Left cardiac atrium (tissue), 4 donors: ENCODE results near the gene CTNNA3. TPM values are rescaled to one million over a fixed set of nuclear protein-coding genes. Genes with fewer than 3 reads are reported as not detected.
"Not testable (repeated sequence)": the region's sequence is repeated elsewhere in the genome, so short reads cannot be mapped to it uniquely, and the experiment has no call there.

Experiments used
- ATAC-seq, 2 donors: fragments of 200-7000 bp; cut with Tn5 transposase; one replicate each; pipeline ENCODE4 v1.9.1; 2020; ENCODE audit warnings: mild to moderate bottlenecking in 2 of 2, moderate library complexity in 2 of 2
- DNase-seq: peaks from one replicate; pipeline ENCODE4 v3.0.0-alpha.2; 2020
- intact Hi-C, 2 donors: fragments of 100-400 bp; cut with DNase I; formaldehyde crosslinking; loops; one replicate each; pipeline versions ENCODE4 v1.14.1 to v1.15.1; 2022 to 2023
- total RNA-seq, 2 donors: library from RNA; stranded (reverse); fragmentation: NEBNext Ultra II Directional; extraction: Animal tissue kit (Norgen Biotek cat#: 25700); gene quantifications; one replicate each; pipeline ENCODE4 v1.2.1, GENCODE V29; 2021
- donor health status: DM: no; HTN: yes; CAD: no.
- donor health status: DM: no; HTN: yes; CAD: no; lungs with severe emphysema.
- donor health status: DM: yes; HTN: yes; CAD: no.
- donor health status: Dilated cardiomyopathy.

Gene CTNNA3
- total RNA-seq, 2 donors from 2014 or later: 42.3 to 48.7 TPM

DNA sequence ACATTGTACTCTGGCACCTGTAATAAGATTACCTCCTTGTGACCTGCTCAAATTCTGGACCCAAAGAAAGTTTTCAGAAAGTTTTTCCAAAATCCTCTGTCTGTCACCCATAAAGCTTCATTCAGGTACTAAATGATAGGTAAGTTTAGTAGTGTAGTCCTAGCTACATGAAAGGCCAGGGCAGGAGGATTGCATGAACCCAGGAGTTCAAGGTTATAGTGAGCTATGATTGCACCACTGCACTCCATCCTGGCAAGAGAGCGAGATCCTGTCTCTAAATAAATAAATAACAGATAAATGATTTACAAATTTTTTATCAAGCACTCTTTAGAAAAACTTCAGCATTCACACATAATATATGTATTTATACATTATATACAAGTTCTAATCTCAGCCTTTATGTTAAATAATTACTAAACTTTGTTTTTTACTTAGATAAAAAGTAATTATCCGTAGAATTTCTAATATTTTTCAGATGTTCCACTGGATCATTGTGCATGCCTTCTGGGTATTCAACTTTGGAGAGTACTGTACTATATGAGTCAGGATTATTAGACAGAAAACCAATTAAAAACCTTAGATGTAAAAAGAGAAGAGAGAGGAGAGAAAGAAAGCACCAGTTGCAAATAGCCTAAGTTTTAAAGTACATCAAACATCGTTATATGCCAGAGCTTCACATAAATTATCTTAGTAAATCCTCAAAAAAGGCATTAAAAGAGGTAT lies 407.1 kb downstream of the CTNNA3 start:
- DNase-seq (no peak), ATAC-seq (no peak)
- intact Hi-C loops: no loop called here

DNA sequence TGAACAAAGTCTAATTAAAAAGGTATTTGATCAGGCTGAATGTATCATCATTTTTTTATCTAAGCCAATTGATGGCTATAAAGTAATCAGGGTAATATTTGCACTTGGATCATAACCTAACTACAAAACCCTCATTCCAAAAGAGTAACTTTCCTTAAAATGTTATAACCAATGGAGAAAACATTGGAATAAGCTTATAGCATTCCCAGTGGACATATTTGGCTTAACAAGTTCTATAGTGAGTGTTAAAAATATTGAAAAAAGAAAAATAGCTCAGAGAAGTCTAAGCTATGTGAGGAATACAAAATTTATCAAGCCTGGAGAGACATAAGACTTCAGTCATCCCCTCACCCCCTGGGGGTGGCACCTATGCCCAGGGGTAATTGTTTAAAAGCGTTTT lies 411.4 kb downstream of the CTNNA3 start:
- no peak for ATAC-seq
- no peak for DNase-seq
- intact Hi-C loops: no loop called here

- intact Hi-C loops: no loop called here
- DNase-seq (no peak), ATAC-seq (no peak)
Measured at GRCh38 chr10:67282871-67283270, 413.1 kb downstream of the CTNNA3 start.

GRCh38 chr10:67280405-67280804 lies 415.6 kb downstream of the CTNNA3 start:
- intact Hi-C loops: no loop called here
- DNase-seq: no peak
- no peak for ATAC-seq

- no peak for DNase-seq
- no peak for ATAC-seq
- intact Hi-C loops: no loop called here
Measured at GRCh38 chr10:67277402-67277801, 418.6 kb downstream of the CTNNA3 start.

DNA sequence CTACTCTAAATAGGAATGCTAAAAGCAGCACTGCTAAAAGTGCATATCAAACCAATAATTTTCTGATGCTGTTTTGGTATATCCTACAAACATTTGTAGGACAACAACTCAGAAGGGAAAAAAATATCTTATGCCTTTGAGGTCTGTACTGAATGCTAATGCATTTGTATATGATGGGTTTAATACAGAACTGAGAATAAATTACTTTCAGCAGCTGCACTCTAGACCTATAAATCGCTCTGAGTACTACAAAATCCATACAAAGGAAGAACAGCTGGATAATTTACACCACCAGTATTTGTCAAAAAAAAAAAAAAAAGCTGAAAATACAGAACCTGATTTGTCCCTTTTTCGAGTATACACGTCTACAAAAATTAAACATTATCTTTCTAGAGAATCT lies 426.2 kb downstream of the CTNNA3 start:
- DNase-seq (no peak), ATAC-seq (no peak)
- intact Hi-C loops: no loop called here

GRCh38 chr10:67268146-67268545 lies 427.8 kb downstream of the CTNNA3 start:
- ATAC-seq: no peak
- intact Hi-C loops: no loop called here
- no peak for DNase-seq

DNA sequence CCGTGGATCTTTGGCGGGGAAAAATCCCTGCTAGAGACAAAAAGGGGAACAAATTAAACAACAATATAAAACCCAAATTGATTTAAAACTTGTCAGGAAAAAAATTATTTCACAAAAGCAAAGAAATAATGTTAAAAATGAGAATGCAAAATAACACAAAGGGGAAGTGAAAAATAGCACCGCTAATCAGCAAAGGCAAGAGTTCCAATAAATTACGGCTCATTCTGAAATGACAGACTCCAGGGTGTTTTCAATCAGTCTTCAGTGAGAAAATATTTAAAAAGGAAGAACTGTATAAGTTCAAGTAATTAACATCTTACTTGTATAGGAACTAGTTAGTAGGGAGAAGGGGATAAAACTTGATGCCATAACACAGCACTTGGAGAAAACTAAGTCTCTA lies 433.3 kb downstream of the CTNNA3 start:
- DNase-seq (no peak), ATAC-seq (no peak)
- intact Hi-C loops: no loop called here

DNA sequence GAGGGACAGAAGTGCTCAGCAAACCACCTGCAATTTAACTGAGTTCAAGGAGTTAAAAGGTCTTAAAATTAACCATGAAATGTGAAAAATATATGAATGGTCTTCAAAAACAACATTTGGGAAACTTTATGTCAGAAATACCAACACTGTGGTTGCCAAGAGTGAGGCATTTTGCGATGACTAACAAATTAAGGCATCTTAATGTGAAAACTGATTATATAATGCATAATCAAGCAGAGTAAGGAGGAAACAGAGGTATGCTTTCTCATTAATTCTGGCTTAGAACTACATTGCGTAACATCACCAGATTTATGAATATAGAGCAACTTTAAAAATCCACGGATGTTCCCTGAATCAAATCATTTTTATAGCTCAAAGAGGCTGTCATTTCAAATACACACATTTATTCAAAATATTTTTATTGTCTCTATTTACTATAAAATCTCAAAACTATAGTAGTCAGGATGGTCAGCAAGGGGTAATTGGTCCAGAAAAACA lies 434.6 kb downstream of the CTNNA3 start:
- peak in 1 of 2 donors; percentile 39 for ATAC-seq
- no peak for DNase-seq
- intact Hi-C loops: no loop called here

- DNase-seq (no peak), ATAC-seq (no peak)
- intact Hi-C loops: no loop called here
Measured at GRCh38 chr10:67259319-67259929, 436.6 kb downstream of the CTNNA3 start.

- ATAC-seq (no peak), DNase-seq (no peak)
- intact Hi-C loops: no loop called here
Measured at GRCh38 chr10:67257427-67258144, 438.4 kb downstream of the CTNNA3 start.

DNA sequence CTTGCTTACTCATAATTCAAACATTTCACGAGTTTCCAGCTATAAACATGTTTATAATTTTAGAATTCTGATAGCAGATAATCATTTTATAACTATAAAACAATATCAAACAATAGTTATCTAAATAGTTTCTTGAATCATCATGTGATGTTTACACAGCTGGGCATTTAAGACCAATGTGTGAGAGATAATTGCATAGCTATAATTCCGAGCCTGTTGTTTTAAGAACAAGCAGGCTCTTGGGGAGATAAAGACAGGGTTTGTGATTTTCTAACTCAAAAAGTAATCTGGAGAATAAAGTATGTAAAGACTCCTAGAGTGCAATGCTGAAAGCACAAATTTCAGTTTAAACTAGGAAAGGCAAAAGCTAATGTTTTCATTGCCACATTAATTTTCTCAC lies 439.0 kb downstream of the CTNNA3 start:
- DNase-seq: no peak
- intact Hi-C loops: no loop called here
- ATAC-seq: no peak

DNA sequence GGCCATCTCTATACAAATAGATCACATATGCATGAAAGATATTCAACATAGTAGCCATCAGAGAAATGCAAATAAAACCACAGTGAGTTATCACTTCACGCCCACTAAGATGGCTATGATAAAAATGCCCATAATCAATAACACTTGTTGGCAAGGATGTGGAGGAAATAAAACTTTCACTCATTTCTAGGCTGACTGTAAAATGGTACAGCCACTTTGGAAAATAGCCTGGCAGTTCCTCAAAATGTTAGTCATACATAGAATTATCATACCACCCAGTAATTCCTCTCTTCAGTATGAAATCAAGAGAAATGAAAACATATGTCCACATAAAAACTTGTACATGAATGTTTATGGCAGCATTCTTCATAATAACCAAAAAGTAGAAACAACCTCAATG lies 445.3 kb downstream of the CTNNA3 start:
- intact Hi-C loops: no loop called here
- no peak for ATAC-seq
- no peak for DNase-seq

DNA sequence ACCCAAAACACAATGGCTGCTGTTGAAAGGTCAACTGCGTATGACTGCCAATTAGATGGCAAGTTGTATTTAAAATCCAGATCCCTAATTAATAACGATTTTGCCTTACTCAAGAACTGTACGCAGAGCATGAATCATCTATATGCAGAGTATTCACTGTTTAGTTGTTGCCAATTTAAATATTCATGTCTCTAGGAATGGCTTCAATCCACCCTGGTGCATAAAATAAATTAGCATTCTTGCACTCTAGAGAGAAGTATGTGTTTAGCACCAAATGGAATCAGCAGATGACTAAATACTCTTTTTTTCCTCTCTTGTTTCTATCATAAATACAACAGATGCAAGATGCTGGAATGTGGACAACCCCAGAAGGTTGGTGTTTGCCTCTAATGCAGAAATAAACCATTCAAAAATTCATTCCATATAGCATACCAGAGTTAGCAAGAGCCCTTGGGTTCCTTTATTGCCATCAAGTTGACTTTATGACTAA lies 449.9 kb downstream of the CTNNA3 start:
- DNase-seq: no peak
- intact Hi-C loops: no loop called here
- no peak for ATAC-seq

- intact Hi-C loops: no loop called here
- DNase-seq (no peak), ATAC-seq (no peak)
Measured at GRCh38 chr10:67242528-67242927, 453.5 kb downstream of the CTNNA3 start.

GRCh38 chr10:67241451-67241850 lies 454.5 kb downstream of the CTNNA3 start:
- intact Hi-C loops: no loop called here

GRCh38 chr10:67239864-67240497 lies 456.0 kb downstream of the CTNNA3 start:
- ATAC-seq (no peak), DNase-seq (no peak)
- intact Hi-C loops: no loop called here

More at GRCh38 chr10:67241451-67241850, 454.5 kb downstream of the CTNNA3 start:
- ATAC-seq (no peak), DNase-seq (no peak)

DNA sequence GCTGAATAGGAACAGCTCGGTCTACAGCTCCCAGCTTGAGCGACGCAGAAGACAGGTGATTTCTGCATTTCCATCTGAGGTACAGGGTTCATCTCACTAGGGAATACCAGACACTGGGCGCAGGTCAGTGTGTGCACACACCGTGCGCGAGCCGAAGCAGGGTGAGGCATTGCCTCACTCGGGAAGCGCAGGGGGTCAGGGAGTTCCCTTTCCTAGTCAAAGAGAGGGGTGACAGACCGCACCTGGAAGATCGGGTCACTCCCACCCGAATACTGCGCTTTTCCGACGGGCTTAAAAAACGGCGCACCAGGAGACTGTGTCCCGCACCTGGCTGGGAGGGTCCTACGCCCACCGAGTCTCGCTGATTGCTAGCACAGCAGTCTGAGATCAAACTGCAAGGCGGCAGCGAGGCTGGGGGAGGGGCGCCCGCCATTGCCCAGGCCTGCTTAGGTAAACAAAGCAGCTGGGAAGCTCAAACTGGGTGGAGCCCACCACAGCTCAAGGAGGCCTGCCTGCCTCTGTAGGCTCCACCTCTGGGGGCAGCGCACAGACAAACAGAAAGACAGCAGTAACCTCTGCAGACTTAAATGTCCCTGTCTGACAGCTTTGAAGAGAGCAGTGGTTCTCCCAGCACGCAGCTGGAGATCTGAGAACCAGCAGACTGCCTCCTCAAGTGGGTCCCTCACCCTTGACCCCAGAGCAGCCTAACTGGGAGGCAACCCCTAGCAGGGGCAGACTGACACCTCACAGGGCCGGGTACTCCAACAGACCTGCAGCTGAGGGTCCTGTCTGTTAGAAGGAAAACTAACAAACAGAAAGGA lies 465.1 kb downstream of the CTNNA3 start:
- ATAC-seq, intact Hi-C loops, DNase-seq: not testable (repeated sequence)

DNA sequence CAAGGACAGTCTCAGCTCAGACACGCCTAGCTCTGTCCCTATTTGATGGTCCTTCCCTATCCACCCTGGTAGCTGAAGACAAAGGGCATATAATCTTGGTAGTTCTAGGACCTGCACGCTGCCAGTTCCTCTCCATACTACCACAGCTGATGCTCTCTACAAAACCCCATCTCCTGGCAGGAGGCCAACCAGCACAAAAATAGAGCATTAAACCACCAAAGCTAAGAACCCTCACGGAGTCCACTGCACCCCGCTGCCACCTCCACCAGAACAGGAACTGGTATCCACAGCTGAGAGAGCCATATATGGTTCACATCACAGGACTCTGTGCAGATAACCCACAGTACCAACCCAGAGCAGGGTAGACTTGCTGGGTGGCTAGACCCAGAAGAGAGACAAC lies 470.8 kb downstream of the CTNNA3 start:
- ATAC-seq (no peak), DNase-seq (no peak)
- intact Hi-C loops: no loop called here
